Endodermal cell (in vitro differentiated cells): Measurements from ENCODE around the gene LMBR1. TPM values are rescaled to one million over a fixed set of nuclear protein-coding genes. Genes with fewer than 3 reads are reported as not detected.

Source experiments
- DNase-seq: peaks from one replicate; pipeline ENCODE4 v3.0.0-alpha.2; 2017
- H3K27ac ChIP-seq: 2 replicates; pipeline ENCODE4 v1.5.1; 2013; ENCODE audit warnings: mild to moderate bottlenecking, low read depth, low read length, moderate library complexity
- H3K27me3 ChIP-seq: 2 replicates; pipeline ENCODE4 v1.6.1; 2013; ENCODE audit warnings: mild to moderate bottlenecking, low read length, moderate library complexity; ENCODE audit not compliant: insufficient read depth, control insufficient read depth, poor library complexity, severe bottlenecking
- H3K36me3 ChIP-seq: 2 replicates; pipeline ENCODE4 v1.7.0; 2013; ENCODE audit warnings: mild to moderate bottlenecking, low read length, moderate library complexity; ENCODE audit not compliant: control insufficient read depth, insufficient read depth
- H3K4me1 ChIP-seq: one replicate; pipeline ENCODE4 v1.7.0; 2013; ENCODE audit warnings: low read length; ENCODE audit not compliant: control insufficient read depth, insufficient read depth
- H3K4me3 ChIP-seq: 2 replicates; pipeline ENCODE4 v1.5.1; 2013; ENCODE audit warnings: mild to moderate bottlenecking, low read length, moderate library complexity
- H3K9ac ChIP-seq: 2 replicates; pipeline ENCODE4 v1.6.1; 2013; ENCODE audit warnings: mild to moderate bottlenecking, low read length, moderate library complexity; ENCODE audit not compliant: poor library complexity, severe bottlenecking; ENCODE audit errors: extremely low read depth
- H3K9me3 ChIP-seq: 2 replicates; pipeline ENCODE4 v1.6.1; 2013; ENCODE audit warnings: mild to moderate bottlenecking, low read length, moderate library complexity; ENCODE audit not compliant: control insufficient read depth
- H3K27ac Mint-ChIP-seq: 2 replicates; pipeline ENCODE4 v1.8.0; 2020; ENCODE audit warnings: mixed read lengths
- H3K27me3 Mint-ChIP-seq: 2 replicates; pipeline ENCODE4 v1.8.0; 2021; ENCODE audit warnings: mild to moderate bottlenecking, mixed read lengths; ENCODE audit not compliant: insufficient read depth
- H3K36me3 Mint-ChIP-seq: 2 replicates; pipeline ENCODE4 v1.8.0; 2020; ENCODE audit warnings: low read depth, mixed read lengths
- H3K4me1 Mint-ChIP-seq: 2 replicates; pipeline ENCODE4 v1.8.0; 2020; ENCODE audit warnings: mixed read lengths
- H3K4me3 Mint-ChIP-seq: 2 replicates; pipeline ENCODE4 v1.8.0; 2020; ENCODE audit warnings: mild to moderate bottlenecking, moderate library complexity, mixed read lengths
- H3K9me3 Mint-ChIP-seq: 2 replicates; pipeline ENCODE4 v1.8.0; 2020; ENCODE audit warnings: mild to moderate bottlenecking, mixed read lengths
- CTCF ChIP-seq: fragments of 200-600 bp; sonication (generic); conservative IDR thresholded peaks from 2 replicates; pipeline ENCODE4 v1.5.0; 2021; ENCODE audit warnings: antibody characterized with exemption, mild to moderate bottlenecking
- WGBS, 2 experiments: methylation state at CpG; one replicate each; pipeline versions ENCODE4 v1.1.5 to v1.1.7; 2013; ENCODE audit warnings: missing lambda C conversion rate in 2 of 2, mixed read lengths in 1 of 2; ENCODE audit not compliant: insufficient coverage in 1 of 2, insufficient read length in 1 of 2; 5-methylcytosine and 5-hydroxymethylcytosine counted together
- total RNA-seq, 2 donors: library from RNA; stranded (reverse); fragmentation: NEBNext Ultra II Directional in 1 of 2; extraction: Animal tissue kit (Norgen Biotek cat#: 25700) in 1 of 2; gene quantifications; 2 replicates in 1 of 2; 3 replicates in 1 of 2; pipeline ENCODE4 v1.2.1, GENCODE V29; 2021

The LMBR1 gene
- total RNA-seq, 2 donors from 2014 or later, result 80.9 to 88.3 TPM

DNA sequence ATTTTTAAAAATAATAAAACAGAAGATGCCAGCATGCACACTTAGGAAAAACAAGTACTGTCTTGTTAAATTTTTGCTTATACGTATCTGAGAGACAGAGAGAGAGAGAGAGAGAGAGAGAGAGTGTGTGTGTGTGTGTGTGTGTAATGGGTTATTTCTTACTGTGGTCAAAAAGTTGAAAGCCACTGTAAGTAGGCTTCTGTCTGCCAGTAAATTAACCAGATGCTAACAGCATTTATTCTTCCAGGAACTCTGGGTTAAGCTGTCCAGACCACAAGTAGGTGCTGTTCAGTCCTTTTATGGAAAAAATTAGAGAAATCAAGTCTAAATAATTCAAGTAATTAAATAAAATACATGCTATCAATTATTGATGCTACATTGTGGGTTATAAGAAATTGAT is 212.7 kb downstream of the LMBR1 start:
- H3K27me3 ChIP-seq, result no peaks in the 10 kb centered on the region
- H3K9me3 Mint-ChIP-seq, result no peaks in the 10 kb centered on the region
- no peak for DNase-seq

DNA sequence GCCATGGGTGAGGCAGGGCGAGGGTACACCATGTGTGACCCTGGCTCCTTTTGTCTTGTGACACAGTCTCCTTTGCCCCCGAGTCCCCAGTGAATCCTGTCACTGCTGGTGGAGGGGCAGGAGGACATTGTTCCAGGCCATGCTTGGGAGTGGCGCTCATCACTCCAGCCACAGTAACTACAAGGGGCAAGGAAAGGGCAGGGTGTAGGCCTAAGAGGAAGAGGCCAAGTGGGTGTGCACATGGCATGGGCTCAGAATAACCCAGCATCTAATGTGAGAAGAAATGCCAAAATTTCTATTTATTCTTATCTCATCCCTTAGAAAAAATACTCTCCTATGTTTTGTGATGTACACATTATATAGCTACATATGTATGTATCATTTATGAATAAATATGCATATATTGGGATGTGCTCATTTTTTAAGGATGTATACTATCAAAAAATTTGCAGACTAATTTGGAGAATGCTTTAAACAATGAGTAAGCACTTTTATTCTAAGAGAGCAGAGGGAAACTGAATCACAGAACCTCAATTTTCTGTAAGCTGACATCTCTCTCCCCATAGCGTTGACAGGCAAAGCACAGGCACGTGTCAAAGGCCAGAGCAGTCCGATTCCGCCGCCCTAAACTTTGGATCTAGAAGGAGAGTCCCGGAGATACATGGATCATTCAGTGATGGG is 215.5 kb downstream of the LMBR1 start:
- TF ChIP-seq CTCF, result no peak
- 95% methylated on average over 8 to 9 of the region's 9 CpGs for WGBS, 2 experiments
- Histone ChIP-seq H3K27me3 (no peaks in the 10 kb centered on the region), H3K36me3 (peaks cover 72% of the 10 kb centered on the region), H3K4me1 (peaks cover 4% of the 10 kb centered on the region), H3K9ac (no peak overlapping the region), H3K27ac (no peak overlapping the region), H3K9me3 (no peaks in the 10 kb centered on the region), H3K4me3 (no peak overlapping the region)
- H3K4me3 Mint-ChIP-seq, result no peak overlapping the region
- no peak overlapping the region for H3K27ac Mint-ChIP-seq
- peaks cover 54% of the 10 kb centered on the region for H3K36me3 Mint-ChIP-seq
- no peak for DNase-seq
- peaks cover 14% of the 10 kb centered on the region for H3K4me1 Mint-ChIP-seq
- H3K9me3 Mint-ChIP-seq, result no peaks in the 10 kb centered on the region
- H3K27me3 Mint-ChIP-seq, result no peaks in the 10 kb centered on the region

More for the DNA sequence above, 212.7 kb downstream of the LMBR1 start:
- Mint-ChIP-seq H3K36me3 (peaks cover 58% of the 10 kb centered on the region), H3K27ac (no peak overlapping the region), H3K27me3 (no peaks in the 10 kb centered on the region), H3K4me3 (no peak overlapping the region), H3K4me1 (no peaks in the 10 kb centered on the region)
- H3K36me3 ChIP-seq, result peaks cover 78% of the 10 kb centered on the region
- no peak overlapping the region for H3K27ac ChIP-seq
- H3K9ac ChIP-seq, result no peak overlapping the region
- 97 to 100% methylated on average over 1 of the region's 1 CpG for WGBS, 2 experiments
- no peak overlapping the region for H3K4me3 ChIP-seq
- no peaks in the 10 kb centered on the region for H3K9me3 ChIP-seq
- TF ChIP-seq CTCF, result no peak
- H3K4me1 ChIP-seq, result peaks cover 2% of the 10 kb centered on the region

- H3K4me3 ChIP-seq, result no peak overlapping the region
- H3K4me1 ChIP-seq, result peaks cover 4% of the 10 kb centered on the region
- no peaks in the 10 kb centered on the region for H3K27me3 ChIP-seq
- H3K9me3 ChIP-seq, result no peaks in the 10 kb centered on the region
- H3K36me3 ChIP-seq, result peaks cover 69% of the 10 kb centered on the region
- H3K27ac Mint-ChIP-seq, result no peak overlapping the region
- no peak for TF ChIP-seq CTCF
- H3K4me1 Mint-ChIP-seq, result peaks cover 14% of the 10 kb centered on the region
- H3K36me3 Mint-ChIP-seq, result peaks cover 45% of the 10 kb centered on the region
- DNase-seq, result no peak
- 86 to 89% methylated on average over 18 to 19 of the region's 19 CpGs for WGBS, 2 experiments
- no peak overlapping the region for H3K9ac ChIP-seq
- H3K27me3 Mint-ChIP-seq, result no peaks in the 10 kb centered on the region
- H3K9me3 Mint-ChIP-seq, result no peaks in the 10 kb centered on the region
- H3K4me3 Mint-ChIP-seq, result no peak overlapping the region
- H3K27ac ChIP-seq, result no peak overlapping the region
These were observed 216.7 kb downstream of the LMBR1 start for GRCh38 chr7:156676263-156676662.
